Testis (tissue), 2 donors: ENCODE data around the gene HOXC4.

Source experiments
- CTCF ChIP-seq, 3 experiments: fragments of 450-650 bp in 2 of 3; fragments of 200-600 bp in 1 of 3; sonication (generic) in 1 of 3; IDR thresholded peaks; one replicate each; pipeline ENCODE4 v1.5.1; 2016 to 2019; ENCODE audit warnings: antibody characterized with exemption in 3 of 3, mild to moderate bottlenecking in 2 of 3, moderate library complexity in 1 of 3
- POLR2A ChIP-seq: fragments of 450-650 bp; IDR thresholded peaks from one replicate; pipeline ENCODE4 v1.6.1; 2017; ENCODE audit warnings: antibody characterized with exemption, mild to moderate bottlenecking, moderate library complexity

- TF ChIP-seq CTCF (IDR thresholded peaks at IDR 0.05) (no peak), POLR2A (no peak)
Observed at GRCh38 chr12:54008260-54008552, 45.4 kb upstream of the HOXC4 start.
